Measurements from ENCODE around the gene FDX2.
"Not testable (repeated sequence)": the region's sequence is repeated elsewhere in the genome, so short reads cannot be mapped to it uniquely, and the experiment has no call there.

Gene FDX2

DNA sequence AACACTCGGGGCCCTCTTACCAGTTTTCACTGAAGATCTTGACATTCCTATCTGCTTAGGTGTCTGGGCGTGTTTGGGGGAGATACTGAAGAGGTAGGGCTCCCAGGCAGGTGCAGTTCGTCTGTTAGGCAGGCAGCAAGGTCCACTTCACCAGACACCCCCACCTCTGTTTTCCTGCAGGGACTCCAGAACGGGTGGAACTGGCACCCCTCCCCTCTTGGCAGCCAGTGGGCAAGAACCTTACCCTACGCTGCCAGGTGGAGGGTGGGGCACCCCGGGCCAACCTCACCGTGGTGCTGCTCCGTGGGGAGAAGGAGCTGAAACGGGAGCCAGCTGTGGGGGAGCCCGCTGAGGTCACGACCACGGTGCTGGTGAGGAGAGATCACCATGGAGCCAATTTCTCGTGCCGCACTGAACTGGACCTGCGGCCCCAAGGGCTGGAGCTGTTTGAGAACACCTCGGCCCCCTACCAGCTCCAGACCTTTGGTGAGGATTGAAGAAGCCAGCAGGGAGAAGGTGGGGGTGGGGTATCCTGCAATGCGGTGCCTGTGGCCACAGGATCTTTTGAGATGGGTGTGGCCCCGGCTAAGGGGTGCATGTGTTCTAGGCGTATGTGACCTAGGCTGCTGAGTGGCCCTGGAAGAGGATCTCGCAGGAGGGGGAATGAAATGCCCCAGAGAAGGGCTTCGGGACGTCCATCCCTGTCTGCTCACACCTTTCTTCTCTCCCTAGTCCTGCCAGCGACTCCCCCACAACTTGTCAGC is 32.3 kb downstream of the FDX2 start:
- no peak for DNase-seq

DNA sequence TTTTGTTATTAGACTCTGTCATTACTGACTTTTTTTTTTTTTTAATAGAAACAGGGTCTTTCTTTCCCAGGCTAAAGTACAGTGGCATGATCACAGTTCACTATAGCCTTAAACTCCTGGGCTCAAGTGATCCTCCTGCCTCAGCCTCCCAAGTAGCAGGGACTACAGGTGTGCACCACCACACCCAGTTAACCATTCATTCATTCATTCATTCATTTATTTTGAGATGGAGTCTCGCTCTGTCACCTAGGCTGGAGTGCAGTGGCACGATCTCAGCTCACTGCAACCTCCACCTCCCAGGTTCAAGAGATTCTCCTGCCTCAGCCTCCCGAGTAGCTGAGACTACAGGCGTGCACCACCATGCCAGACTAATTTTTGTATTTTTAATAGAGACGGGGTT is 33.8 kb downstream of the FDX2 start:
- DNase-seq: not testable (repeated sequence)

DNA sequence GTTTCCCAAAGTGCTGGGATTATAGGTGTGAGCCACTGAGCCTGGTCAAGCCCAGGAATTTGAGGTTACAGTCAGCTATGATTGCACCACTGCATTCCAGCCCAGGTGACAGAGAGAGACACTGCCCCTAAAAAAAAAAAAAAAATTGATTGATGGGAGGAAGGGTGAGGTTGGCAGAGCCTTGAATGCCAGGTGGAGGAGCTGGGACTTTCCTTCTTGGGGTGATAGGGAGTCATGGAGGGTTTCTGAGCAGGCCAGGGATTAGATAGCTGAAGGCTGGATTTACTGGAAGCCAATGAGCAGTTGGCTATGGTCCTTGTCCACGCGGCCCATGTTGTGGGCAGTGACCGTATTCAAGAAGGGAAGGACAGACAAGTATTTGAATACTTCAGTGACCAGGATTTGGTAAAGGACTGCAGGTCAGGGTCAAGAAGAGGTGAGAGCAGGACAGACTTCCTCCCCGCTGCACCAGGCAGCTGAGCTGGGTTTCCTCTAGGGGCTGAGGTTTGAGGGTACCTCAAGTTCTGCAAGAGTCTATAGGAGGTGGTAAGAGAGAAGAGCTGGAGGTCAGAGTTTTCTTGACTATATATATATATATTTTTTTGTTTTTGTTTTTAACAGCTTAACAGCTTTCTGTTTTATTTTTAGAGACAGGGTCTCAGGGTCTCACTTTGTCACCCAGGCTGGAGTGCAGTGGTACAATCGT is 35.9 kb downstream of the FDX2 start:
- DNase-seq: no peak

DNA sequence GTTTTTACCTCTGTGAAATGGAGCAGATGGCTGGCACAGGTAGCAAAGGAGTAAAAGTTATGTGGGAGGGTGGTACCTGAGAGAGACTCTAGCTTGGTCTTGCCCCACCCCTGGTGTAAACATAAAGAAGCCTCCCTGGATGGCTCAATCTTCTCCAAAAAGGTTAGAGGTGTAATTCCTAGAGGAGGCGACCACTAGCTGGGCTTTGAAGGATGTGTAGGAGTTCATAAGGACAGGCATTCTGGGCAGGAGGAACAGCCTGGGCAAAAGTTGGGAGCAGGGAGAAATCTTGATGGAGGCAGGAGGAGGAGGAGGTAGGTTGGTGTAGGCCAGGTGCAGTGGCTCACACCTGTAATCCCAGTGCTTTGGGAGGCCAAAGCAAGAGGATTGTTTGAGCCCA is 36.9 kb downstream of the FDX2 start:
- DNase-seq: no peak

GRCh38 chr19:10277795-10278589 is 37.8 kb downstream of the FDX2 start:
- DNase-seq: no peak

- DNase-seq: no peak
These were observed 41.2 kb downstream of the FDX2 start for GRCh38 chr19:10274589-10274988.

DNA sequence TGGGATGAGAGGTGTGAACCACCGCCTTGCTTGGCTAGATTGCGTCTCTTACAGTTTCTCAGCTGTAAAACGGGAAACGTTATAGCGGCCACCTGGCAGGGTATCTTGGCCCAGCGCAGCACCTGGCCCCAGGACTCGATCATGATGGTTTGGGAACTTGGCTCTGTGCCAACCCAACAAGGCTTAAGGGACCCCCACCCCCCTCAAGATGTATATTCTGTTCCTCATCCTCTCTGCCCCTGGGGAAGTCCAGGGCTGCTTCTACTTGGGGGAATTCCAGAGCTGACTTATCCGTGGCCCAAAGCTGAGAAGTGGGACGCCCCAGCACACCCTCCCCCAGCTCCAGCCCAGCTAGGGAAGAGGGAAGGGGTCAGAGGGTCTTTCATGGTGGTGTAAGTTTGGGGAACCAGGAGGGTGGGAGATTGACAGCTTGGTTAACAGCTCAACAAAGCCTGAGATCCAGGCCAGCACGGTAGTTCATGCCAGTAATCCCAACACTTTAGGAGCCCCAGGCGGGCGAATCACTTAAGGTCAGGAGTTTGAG is 44.2 kb downstream of the FDX2 start:
- no peak for DNase-seq

- DNase-seq: no peak
These were observed 45.0 kb downstream of the FDX2 start, which contains the start of gene ICAM1 for GRCh38 chr19:10270616-10271394. TSS of gene ICAM1 (plus strand) at chr19:10271120. CDS start at chr19:10271160, 40 bp downstream.

DNA sequence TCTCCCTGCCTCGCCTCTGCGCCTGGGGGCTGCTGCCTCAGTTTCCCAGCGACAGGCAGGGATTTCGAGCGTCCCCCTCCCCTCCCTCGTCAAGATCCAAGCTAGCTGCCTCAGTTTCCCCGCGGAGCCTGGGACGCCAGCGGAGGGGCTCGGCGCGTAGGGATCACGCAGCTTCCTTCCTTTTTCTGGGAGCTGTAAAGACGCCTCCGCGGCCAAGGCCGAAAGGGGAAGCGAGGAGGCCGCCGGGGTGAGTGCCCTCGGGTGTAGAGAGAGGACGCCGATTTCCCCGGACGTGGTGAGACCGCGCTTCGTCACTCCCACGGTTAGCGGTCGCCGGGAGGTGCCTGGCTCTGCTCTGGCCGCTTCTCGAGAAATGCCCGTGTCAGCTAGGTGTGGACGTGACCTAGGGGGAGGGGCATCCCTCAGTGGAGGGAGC is 45.6 kb downstream of the FDX2 start:
- no peak for DNase-seq

DNA sequence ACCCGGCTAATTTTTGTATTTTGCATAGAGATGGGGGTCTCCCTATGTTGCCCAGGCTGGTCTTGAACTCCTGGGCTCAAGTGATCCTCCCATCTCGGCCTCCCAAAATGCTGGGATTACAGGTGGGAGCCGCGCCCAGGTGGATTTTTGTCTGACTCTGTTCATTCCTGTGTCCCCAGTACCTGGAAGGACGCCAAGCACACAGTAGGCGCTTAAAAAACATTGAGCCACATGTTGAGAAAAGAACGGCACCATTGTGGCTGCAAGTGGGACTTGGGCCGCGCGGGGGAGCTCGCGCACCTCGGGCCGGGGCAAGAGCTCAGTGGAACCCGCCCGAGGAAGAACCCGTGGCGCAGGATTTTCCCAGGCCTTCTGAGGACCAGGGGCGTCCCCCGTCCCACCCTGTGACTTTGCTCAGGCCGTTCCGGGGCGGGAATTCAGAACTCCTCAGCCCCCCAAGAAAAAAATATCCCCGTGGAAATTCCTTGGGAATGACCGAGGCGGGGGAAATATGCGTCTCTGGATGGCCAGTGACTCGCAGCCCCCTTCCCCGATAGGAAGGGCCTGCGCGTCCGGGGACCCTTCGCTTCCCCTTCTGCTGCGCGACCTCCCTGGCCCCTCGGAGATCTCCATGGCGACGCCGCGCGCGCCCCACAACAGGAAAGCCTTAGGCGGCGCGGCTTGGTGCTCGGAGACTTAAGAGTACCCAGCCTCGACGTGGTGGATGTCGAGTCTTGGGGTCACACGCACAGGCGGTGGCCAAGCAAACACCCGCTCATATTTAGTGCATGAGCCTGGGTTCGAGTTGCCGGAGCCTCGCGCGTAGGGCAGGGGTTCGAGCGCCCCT is 46.3 kb downstream of the FDX2 start:
- DNase-seq: no peak

DNA sequence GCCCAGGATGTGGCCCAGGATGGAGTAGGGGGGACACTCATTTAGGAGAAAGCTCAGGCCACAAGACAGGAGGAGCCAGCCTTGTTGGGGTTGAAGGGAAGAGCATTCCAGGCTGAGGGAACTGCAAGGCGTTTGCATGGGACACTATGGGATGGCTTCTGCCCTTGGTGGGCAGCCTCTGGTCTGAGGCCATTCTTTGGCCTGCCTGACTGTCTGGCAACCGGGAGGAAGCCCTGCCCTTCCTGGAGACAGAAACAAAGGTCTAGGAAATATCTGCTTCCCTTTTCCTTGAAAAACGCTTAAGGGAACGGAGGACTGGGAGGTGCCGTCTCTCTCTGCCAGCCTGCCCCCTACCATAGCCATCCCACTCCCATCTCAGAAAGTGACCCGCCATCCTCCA is 47.7 kb downstream of the FDX2 start:
- no peak for DNase-seq

- no peak for DNase-seq
These were observed 49.1 kb downstream of the FDX2 start for GRCh38 chr19:10266706-10267105.

GRCh38 chr19:10262771-10263170 is 53.0 kb downstream of the FDX2 start:
- no peak for DNase-seq

- no peak for DNase-seq
These were observed 55.7 kb downstream of the FDX2 start for GRCh38 chr19:10260141-10260584.

Data from DMS79 (cell line).